Activated CD8-positive, alpha-beta T cell treated with anti-CD3 and anti-CD28 coated beads for 36 hours (primary cell): ENCODE data around the gene FBLN1. TPM values are rescaled to one million over a fixed set of nuclear protein-coding genes. Genes with fewer than 3 reads are reported as not detected.
"Not testable (repeated sequence)": the region's sequence is repeated elsewhere in the genome, so short reads cannot be mapped to it uniquely, and the experiment has no call there.

Source experiments
- ATAC-seq: fragments of 200-7000 bp; cut with Tn5 transposase; one replicate; pipeline ENCODE4 v1.10.0; 2021; ENCODE audit warnings: mild to moderate bottlenecking, moderate library complexity
- CTCF ChIA-PET: fragments of 350-600 bp; sonication (Branson Sonifier 250); formaldehyde crosslinking; loops from one replicate; lab custom pipeline; 2021; ENCODE audit warnings: antibody characterized with exemption; lab: Charles Lee
- POLR2A ChIA-PET: fragments of 350-600 bp; sonication (Branson Sonifier 250); formaldehyde crosslinking; loops from one replicate; lab custom pipeline; 2021; ENCODE audit warnings: antibody characterized with exemption; lab: Charles Lee
- DNase-seq: peaks from one replicate; pipeline ENCODE4 v3.0.0-alpha.2; 2020
- H3K27ac Mint-ChIP-seq: one replicate; pipeline ENCODE4 v1.8.0; 2021; ENCODE audit warnings: mild to moderate bottlenecking, mixed read lengths
- H3K27me3 Mint-ChIP-seq: one replicate; pipeline ENCODE4 v1.8.0; 2021; ENCODE audit warnings: mixed read lengths
- H3K36me3 Mint-ChIP-seq: one replicate; pipeline ENCODE4 v1.8.0; 2021; ENCODE audit warnings: low read depth, mixed read lengths
- H3K4me1 Mint-ChIP-seq: one replicate; pipeline ENCODE4 v1.8.0; 2021; ENCODE audit warnings: low read depth, mixed read lengths
- H3K4me3 Mint-ChIP-seq: one replicate; pipeline ENCODE4 v1.8.0; 2021; ENCODE audit warnings: mild to moderate bottlenecking, moderate library complexity, mixed read lengths
- H3K9me3 Mint-ChIP-seq: one replicate; pipeline ENCODE4 v1.8.0; 2021; ENCODE audit warnings: mixed read lengths
- CTCF ChIP-seq: fragments of 200-600 bp; IDR thresholded peaks from one replicate; pipeline ENCODE4 v1.8.0; 2022; ENCODE audit warnings: antibody characterized with exemption, mild to moderate bottlenecking
- intact Hi-C: fragments of 100-400 bp; cut with micrococcal nuclease; formaldehyde crosslinking; loops from one replicate; pipeline ENCODE4 v1.10.0; 2022
- total RNA-seq, 2 experiments: library from RNA; stranded (reverse); gene quantifications; one replicate each; pipeline ENCODE4 v1.2.3, GENCODE V29; 2021

FBLN1 gene
- total RNA-seq, 2 experiments from 2014 or later, result 0.56 TPM; not detected in 1

DNA sequence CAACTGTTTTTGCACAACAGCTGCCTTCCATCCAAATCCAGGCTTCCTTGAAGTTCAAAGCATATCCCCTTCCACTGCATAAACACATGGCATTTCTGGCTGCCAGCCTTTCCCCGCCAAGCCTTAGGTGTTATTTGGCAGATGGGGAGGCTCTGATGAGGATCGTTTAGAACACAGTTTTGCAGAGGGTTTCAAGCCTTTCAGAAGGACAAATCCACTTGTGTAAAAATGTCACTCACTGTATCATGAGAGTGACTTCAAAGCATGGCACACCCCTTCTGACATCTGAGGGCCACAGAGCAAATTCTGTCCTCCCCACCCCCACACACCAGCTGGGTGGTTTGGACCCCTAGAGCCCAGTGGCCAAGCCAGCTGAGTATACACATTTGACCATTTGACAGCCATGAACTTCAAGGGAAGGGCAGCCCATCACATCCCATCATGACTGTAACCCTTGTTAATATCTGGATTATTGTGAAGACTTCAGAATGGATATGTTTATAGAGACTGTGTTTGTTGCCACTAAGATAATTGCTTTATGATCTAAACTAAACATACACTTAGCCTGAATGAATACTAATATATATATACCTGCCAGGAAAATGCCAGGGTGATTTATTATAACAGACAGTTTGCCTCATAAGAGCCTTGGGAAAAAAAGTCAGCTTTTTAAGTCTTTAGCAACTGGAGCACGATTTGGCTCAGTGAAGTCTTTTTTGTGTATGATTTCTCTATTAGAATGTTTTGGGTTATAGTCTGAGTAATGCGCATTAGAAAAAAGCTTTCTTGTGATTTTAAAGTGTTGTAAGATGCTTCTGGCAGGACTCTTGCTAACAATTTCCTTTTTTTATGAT, 31.9 kb downstream of the FBLN1 start:
- Mint-ChIP-seq H3K27ac (no peak overlapping the region), H3K4me1 (no peaks in the 10 kb centered on the region), H3K36me3 (no peaks in the 10 kb centered on the region), H3K9me3 (no peaks in the 10 kb centered on the region), H3K4me3 (no peak overlapping the region), H3K27me3 (no peaks in the 10 kb centered on the region)
- intact Hi-C loops, result no loop called here
- POLR2A ChIA-PET, result no interaction called here
- ATAC-seq (no peak), DNase-seq (no peak)
- CTCF ChIA-PET, result interaction anchor here (1.7 kb wide), 1 partner anchor 20 kb away, joined by 5 read pairs; no protein-coding TSS in a partner anchor
- TF ChIP-seq CTCF, result no peak

DNA sequence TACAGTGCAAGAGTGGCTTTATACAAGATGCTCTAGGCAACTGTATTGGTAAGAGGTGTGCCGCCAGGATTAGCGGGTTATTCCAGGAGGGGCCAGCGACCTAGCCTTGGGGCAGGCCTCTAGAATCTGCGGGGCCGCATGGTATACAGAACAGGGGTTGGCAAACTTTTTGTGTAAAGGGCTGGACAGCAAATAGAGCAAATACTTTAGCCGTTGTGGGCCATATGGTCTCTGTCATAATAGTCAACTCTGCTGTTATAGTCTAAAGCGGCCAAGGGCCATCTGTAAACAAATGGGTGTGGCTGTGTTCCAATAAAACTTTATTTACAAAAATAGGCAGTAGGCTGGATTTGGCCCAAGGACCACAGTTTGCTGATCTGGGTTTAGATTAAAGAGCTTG, 32.6 kb downstream of the FBLN1 start:
- TF ChIP-seq CTCF, result no peak

GRCh38 chr22:45535835-45536234, 33.2 kb downstream of the FBLN1 start:
- ATAC-seq, H3K27me3 Mint-ChIP-seq, H3K4me3 Mint-ChIP-seq, H3K27ac Mint-ChIP-seq, POLR2A ChIA-PET, intact Hi-C loops, H3K36me3 Mint-ChIP-seq, H3K4me1 Mint-ChIP-seq, DNase-seq, H3K9me3 Mint-ChIP-seq: not testable (repeated sequence)
- CTCF ChIA-PET, result interaction anchor here (1.7 kb wide), 1 partner anchor 18 kb away, joined by 5 read pairs; no protein-coding TSS in a partner anchor

More for the DNA sequence above, 32.6 kb downstream of the FBLN1 start:
- DNase-seq (no peak), ATAC-seq (no peak)
- Mint-ChIP-seq H3K4me1 (no peaks in the 10 kb centered on the region), H3K27ac (no peak overlapping the region), H3K4me3 (no peak overlapping the region), H3K9me3 (no peaks in the 10 kb centered on the region), H3K36me3 (no peaks in the 10 kb centered on the region), H3K27me3 (no peaks in the 10 kb centered on the region)
- intact Hi-C loops, result no loop called here
- POLR2A ChIA-PET, result no interaction called here
- CTCF ChIA-PET, result interaction anchor here (1.7 kb wide), 1 partner anchor 19 kb away, joined by 5 read pairs; no protein-coding TSS in a partner anchor

DNA sequence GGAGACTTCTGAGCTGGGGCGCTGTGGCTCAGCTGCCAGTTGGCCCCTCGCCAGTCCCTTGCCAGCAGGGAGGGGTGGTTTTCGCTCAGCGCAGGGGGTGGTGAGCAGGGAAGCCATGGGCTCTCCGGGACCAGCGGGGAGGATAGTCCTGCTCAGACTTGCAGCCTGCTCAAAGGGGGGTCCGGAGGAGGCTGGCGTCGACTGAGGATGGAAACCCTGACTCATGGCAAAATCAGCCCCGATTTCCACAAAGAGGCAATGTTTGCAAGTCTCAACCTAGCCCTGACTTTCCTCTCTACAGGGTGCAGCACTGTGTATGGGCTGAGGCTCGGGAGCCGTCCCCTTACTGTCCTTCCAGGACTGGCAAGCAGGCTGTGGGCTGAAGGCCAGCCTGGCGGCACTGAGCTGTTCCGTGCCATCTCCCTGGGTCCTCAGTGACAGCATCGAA, 35.1 kb downstream of the FBLN1 start:
- Mint-ChIP-seq H3K27ac (no peak overlapping the region), H3K4me3 (no peak overlapping the region), H3K9me3 (no peaks in the 10 kb centered on the region), H3K4me1 (no peaks in the 10 kb centered on the region), H3K36me3 (no peaks in the 10 kb centered on the region), H3K27me3 (no peaks in the 10 kb centered on the region)
- ChIA-PET POLR2A (no interaction called here), CTCF (no interaction called here)
- ATAC-seq, result no peak
- DNase-seq, result no peak
- intact Hi-C loops, result no loop called here
- no peak for TF ChIP-seq CTCF

GRCh38 chr22:45538281-45538680, 35.6 kb downstream of the FBLN1 start:
- TF ChIP-seq CTCF, result no peak
- POLR2A ChIA-PET, result no interaction called here
- H3K4me1 Mint-ChIP-seq, result no peaks in the 10 kb centered on the region
- H3K27ac Mint-ChIP-seq, result no peak overlapping the region
- CTCF ChIA-PET, result interaction anchor here (0.9 kb wide), 1 partner anchor 16 kb away, joined by 4 read pairs; no protein-coding TSS in a partner anchor
- H3K9me3 Mint-ChIP-seq, result no peaks in the 10 kb centered on the region
- H3K4me3 Mint-ChIP-seq, result no peak overlapping the region
- intact Hi-C loops, result no loop called here
- H3K36me3 Mint-ChIP-seq, result no peaks in the 10 kb centered on the region
- DNase-seq, result no peak
- no peak for ATAC-seq
- no peaks in the 10 kb centered on the region for H3K27me3 Mint-ChIP-seq
